SK-MEL-5 (cell line): Measurements from ENCODE around the gene ATXN10. TPM values are rescaled to one million over a fixed set of nuclear protein-coding genes. Genes with fewer than 3 reads are reported as not detected.
"Not testable (repeated sequence)": the region's sequence is repeated elsewhere in the genome, so short reads cannot be mapped to it uniquely, and the experiment has no call there.

Experiments used
- DNase-seq: peaks from one replicate; pipeline ENCODE4 v3.0.0-alpha.2; 2016; ENCODE audit warnings: low read depth, low spot score
- in situ Hi-C: cut with HindIII; loops from 2 replicates; pipeline ENCODE4 v1.10.0; 2016; ENCODE audit warnings: low sequenced_read_pairs, high pct_unique_total_duplicates, low pct_unique_long_range_greater_than_20kb
- total RNA-seq: library from RNA; depleted of rRNA; stranded (reverse); fragments of >200 nt; shearing (Covaris generic); gene quantifications from 2 replicates; pipeline ENCODE4 v1.2.3, GENCODE V29; 2014

ATXN10 gene
- total RNA-seq, 1 experiment from 2014 or later, result 52.7 TPM

DNA sequence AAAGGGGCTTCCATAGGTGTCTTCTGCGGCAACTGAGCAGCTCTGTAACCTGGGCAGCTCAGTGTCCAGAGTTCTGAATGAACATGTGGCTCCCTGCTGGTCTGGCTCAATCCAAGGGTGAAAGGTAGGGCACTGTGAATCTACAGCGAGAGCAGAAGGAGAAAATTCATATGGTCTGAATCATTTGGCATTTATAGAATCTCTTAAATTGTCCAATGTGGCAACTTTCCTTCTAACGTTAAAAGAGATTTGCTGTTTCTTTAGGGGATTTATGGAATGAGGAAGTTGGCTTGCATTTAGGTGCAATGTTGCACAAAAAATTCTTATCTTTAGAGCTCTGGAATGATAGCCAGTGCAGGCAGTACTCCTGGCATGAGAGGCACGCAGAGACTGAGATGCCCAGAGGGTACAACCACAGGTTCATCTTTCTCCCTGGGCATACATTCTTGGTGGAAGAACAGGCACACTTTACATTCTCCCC is 17.0 kb downstream of the ATXN10 start:
- in situ Hi-C loops, result no loop called here
- no peak for DNase-seq

DNA sequence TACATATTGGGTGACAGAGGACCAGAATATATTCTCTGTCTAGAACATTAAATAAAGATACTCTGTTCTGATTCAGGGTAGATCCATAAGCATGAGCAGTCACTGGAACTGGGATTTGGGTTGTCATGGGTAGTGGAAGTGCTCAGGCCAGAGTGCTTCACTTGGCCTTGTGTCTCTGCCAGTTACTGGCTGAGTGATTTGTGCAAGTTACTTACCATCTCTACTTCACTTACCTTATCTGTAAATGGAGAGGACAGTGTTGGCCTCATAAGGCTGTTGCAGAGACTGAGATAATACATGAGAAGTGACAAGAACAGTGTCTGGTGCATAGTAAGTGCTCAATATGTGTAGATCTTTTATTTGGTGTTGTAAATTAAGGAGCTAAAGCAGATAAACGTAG is 17.6 kb downstream of the ATXN10 start:
- in situ Hi-C loops, result no loop called here
- DNase-seq, result no peak

DNA sequence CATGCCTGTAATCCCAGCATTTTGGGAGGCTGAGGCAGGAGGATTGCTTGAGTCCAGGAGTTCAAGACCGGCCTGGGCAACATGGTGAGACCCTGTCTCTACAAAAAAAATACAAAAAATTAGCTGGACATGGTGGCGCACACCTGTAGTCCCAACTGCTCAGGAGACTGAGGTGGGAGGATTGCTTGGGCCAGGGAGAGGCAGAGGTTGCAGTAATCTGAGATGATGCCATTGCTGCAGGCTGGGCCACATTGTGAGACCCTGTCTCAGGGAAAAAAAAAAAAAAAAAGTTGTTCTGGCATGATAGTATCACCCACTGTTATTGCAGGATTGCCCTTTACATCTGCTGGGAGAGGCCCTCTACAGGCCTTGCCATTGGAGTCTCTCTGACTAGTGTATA is 18.4 kb downstream of the ATXN10 start:
- in situ Hi-C loops, result no loop called here
- DNase-seq, result no peak

DNA sequence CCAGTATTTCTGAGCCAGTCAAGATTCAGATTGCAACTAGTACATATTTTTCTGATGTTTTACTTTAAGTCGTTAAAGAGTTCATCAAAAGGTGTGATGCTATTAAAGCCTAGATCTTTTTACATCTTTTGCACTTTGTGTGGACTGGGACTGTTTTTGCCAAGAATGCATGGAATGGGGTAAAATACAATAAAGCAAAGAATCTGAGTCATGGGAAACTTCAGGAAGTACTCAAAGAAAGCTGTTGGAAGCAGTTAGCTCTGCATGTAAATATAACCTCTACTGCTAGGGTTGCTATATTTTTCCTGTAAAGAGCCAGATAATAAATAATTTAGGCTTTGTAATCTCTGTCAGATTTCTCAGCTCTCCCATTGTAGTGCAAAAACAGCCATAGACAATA is 20.9 kb downstream of the ATXN10 start:
- in situ Hi-C loops, result no loop called here
- DNase-seq, result no peak

DNA sequence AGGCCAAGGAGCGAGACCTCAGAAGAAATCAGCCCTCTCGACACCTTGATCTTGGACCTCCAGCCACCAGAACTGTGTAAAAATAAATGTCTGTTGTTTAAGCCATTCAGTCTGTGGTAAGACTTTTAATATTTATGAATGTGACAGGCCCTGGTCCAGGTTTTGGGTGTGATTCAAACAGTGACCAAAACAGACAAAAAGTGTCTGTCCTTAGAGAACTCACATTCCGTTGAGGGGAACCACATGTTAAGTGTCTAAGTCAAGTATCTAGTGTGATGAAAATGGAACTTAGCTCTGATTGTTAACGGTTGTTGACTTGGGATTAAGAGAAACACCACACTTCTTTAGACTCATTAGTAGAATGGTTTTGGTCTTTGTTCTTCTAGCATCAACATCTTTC is 22.2 kb downstream of the ATXN10 start:
- DNase-seq, result no peak
- in situ Hi-C loops, result no loop called here

DNA sequence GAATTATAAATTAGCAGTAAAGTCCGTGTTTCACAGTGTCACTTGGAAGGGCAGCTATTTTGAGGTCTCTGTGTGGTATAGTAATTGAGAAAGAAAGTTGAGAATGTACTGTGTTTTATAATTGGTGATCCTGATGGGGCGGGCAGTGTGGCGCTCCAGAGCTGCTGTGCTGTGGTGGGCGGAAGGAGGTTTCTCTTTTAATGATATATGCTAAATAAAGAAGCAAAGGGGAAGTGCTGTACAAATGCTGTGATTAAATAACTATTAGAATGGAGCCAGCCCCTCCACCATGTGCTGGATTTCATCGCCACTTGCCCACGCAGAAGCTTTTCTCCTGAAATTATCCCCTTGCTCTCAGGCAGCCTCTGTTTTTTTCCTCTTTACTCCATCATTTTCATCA is 24.6 kb downstream of the ATXN10 start:
- DNase-seq, result no peak
- in situ Hi-C loops, result no loop called here

DNA sequence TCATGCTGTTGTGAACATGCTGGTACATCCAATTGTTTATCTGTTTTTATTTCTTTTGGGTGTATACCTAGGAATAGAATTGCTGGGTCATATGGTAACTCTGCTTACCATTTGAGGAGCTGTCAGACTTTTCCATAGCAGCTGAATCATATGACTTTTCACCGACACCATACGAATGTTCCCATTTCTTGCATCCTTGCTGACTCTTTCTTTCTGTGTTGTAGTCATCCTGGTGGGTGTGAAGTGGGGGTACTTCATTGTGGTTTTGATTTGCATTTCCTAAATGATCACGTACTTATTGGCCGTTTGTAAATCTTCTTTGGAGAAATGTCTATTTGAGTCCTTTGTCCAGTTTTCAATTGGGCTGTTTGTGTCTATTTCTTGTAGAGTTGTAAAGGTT is 26.5 kb downstream of the ATXN10 start:
- in situ Hi-C loops, result no loop called here
- no peak for DNase-seq

DNA sequence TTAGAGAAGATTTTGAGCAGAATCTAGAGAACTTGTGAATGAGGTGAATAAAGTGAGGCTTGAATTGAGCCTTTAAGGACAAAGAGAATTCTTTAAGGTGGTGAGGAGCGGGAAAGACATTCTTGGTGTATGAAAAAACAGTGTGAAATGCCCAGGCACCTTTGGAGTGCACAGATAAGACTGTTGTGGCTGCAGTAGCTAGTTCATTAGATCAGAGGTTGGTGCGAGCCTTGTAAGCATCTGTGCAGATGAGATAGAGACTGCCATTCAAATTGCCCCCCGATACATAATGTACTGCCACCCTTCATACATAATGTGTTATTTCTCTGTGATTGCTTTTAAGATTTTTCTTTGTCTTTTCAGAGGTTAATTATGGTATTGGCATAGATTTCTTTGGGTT is 31.3 kb downstream of the ATXN10 start:
- in situ Hi-C loops, result no loop called here
- no peak for DNase-seq

DNA sequence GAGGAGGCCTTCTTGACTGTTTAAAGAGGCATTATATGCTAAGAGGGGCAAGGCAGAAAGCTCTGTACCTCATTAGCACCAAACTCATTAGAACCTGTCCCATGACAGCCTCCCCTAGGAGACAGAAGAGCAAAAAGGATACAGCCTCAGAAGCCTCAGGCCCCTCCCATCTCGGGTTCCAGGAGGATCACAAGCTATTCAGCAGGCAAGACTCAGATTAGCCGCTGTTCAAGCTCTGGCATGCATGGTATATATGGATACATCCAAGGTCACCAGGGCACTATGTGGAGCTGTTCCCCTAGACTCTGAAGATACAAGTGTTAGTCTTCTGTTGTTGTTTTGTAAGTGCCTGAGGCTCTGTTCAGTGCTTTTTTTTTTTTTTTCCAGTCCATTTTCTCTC is 32.1 kb downstream of the ATXN10 start:
- in situ Hi-C loops, result no loop called here
- DNase-seq, result peak; percentile 30

DNA sequence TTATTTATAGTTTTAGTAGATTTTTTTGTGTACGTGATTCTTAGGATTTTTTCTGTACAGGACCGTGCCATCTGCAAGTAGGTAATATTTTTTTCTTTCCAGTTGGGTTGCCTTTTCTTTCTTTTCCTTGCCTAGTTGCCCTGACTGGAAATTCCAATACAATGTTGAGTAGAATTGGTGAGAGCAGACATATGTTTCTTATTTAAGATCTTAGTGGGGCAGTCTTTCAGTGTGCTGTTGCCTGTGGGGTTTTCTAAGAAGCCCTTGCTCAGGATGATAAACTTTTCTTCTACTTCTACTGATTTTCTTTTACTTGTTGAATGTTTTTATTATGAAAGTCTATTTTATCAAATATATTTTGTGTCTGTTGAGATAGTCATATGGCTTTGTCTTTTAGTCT is 33.0 kb downstream of the ATXN10 start:
- no peak for DNase-seq

DNA sequence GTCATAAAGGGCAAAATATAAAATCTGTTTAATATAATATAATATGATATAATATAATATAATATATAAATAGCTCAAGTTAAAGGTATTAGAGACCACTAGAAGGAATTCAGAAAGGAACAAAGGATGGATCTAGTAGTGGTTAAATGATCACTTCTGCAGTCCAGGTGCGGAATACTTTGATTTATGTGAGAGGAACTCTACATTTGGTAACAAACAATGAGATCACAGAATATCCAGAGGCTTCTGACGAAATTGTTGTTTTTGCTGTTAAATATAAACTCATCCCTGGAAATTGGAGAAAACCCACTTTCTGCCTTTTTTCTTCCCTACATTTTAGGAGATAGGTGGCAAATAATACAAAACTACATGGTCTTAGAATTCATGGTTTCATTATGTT is 36.0 kb downstream of the ATXN10 start:
- no peak for DNase-seq
- in situ Hi-C loops, result no loop called here

More for the DNA sequence above, 33.0 kb downstream of the ATXN10 start:
- in situ Hi-C loops, result no loop called here

DNA sequence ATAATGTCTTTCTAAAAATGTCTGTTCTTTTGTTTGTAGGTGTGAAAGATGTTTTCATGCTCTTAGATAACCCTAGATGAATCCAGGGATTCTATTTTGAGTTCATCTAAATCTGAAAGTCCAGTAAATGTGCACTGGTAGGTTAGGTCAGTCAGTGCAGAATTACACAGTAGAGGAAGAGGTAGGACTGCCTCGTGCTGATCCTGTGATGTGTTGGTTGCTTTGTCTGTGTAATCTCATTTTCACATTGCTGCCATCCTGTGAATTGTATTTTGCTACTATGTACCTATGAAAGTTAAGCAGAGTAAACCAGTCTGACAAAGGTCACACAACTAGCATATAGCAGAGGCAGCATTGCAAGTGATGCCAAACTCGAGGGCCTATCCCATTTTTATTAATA is 36.5 kb downstream of the ATXN10 start:
- DNase-seq, result no peak
- in situ Hi-C loops, result no loop called here

DNA sequence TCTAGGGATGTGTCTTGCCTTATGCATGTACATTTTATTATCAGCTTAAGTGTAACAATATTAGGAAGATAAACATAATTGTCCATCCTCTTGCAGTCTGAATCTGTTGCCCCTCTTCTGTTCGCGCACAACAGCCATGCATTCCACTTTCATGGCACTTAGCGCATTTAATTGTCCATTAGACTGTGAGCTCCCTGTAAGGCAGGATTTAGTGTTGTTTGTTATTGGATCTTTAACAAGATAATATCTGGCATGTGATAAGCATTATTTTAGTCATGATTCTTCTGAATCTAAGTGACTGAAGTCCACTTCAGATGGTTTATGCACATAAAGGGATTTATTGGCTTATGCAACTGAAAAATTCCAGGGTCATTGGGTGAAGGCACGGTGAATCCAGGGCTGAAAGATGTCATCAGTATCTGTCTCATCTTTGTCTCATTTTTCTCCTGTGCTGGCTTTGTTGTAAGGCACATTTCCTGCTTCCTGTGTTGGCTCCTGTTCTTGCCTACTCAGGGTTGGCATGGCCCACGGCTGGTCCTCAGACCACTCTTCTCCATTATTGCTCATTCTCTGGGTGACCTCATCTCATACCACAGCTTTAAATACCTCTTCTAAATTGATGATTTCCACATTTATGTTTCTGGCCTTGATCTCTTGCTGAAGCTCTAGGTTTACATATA is 37.6 kb downstream of the ATXN10 start:
- in situ Hi-C loops, result no loop called here
- no peak for DNase-seq

DNA sequence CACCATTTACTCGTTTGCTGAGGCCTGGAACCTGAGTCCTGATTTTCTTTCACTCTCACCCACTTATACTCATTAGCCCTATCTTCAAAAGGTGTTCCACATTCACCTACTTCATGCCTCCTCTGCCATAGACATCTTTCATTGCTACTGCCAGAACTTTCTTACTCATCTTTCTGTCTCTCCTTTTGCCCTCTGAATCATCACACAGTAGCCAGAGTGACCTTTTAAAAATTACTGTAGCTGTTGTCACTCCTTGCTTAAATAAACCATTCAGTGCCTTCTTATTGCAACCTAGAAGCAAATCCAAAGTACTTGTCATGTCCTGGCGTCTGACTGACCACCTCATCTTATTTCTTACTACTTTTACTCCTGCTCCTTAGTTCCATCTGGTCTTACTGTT is 38.2 kb downstream of the ATXN10 start:
- in situ Hi-C loops, result no loop called here
- no peak for DNase-seq

DNA sequence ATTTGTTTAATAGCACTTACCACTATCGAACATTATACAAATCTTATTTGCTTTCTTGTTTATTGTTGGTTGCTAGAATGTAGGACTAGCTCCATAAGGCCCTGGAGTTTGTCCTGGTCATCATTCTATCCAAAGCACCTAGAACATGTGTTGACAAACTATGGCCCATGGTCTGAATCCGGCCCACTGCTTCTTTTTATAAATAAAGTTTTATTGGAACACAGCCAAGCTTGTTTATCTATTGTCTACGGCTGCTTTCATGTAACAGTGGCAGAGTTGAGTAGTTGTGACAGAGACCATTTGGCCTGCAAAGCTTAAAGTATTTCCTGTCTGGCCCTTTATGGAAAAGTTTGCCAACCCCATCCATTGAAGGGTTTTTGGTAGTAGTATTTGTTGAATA is 38.8 kb downstream of the ATXN10 start:
- no peak for DNase-seq
- in situ Hi-C loops, result no loop called here

DNA sequence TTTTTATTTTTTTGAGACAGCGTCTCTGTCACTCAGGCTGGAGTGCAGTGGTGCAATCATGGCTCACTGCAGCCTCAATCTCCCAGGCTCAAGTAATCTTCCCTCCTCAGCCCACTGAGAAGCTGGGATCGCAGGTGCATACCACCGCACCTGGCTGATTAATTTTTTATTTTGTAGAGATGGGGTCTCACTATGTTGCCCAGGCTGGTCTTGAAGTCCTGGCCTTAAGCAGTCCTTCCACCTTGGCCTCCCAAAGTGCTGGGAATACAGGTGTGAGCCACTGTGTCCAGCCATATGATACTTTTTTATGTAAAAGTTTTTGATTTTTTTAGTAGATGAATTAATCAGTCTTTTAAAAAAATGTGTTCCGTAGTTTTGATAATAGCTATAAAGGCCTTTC is 42.8 kb downstream of the ATXN10 start:
- in situ Hi-C loops, DNase-seq: not testable (repeated sequence)

DNA sequence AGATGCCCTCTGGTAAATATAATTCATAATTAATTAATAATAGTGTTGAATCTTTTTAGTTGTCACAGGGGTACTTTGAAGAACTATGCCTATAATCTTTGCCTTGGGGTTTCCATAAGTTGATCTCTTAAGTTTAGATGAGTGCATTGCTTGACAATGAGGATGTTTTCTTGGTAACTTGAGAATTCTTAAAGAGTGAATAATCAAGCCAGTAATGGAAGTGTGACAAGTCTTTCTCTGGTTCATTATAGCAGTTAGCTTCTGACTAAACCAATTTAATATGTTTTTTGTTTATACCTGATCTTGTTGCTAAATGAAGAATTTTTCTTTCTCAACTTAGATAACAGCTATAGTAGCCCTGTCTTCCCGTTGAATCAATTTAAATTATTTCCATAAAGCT is 46.2 kb downstream of the ATXN10 start:
- in situ Hi-C loops, result no loop called here
- DNase-seq, result no peak

DNA sequence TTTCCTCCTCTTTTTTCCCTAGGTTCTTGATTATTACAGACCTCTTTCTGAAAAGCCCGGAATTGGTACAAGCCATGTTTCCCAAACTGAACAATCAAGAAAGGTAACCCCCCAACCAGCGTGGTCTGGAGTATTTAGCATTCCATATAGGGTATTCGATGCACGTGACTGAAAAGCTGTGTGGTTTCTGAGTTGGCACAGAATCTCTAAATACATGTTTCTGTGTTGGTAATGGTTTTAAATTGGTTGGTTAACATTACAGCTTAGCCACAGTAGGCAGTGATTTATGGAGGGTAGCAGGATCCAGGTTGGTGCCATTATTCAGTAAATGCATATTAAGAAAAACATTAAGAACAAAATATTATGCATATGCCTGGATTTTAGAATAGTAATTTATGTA is 46.8 kb downstream of the ATXN10 start:
- in situ Hi-C loops, result no loop called here
- no peak for DNase-seq

DNA sequence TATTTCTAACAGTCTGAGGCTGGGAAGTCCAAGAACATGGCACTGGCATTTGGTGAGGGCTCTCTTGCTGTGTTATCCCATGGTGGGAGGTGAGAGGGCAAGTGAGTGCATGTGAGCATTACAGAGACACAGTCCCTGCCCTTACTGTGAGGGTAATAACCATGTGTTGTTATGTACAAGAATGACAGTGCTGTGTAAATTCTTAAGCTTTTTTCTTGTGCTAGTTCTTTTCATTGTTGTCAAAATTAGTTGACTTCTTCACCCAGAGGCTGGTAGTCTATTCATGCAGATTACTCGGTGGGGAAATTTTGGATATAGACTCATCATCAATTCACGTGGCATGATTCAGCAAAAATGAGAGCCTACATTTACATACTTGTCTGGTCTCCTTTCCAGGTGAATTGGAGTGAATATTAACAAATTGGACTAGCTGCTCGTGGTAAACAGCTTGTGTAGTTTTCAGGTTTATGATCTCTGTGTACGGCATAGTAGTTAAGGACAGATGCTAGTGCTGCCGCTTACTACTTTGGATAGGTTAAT is 49.3 kb downstream of the ATXN10 start:
- in situ Hi-C loops, result no loop called here
- no peak for DNase-seq

DNA sequence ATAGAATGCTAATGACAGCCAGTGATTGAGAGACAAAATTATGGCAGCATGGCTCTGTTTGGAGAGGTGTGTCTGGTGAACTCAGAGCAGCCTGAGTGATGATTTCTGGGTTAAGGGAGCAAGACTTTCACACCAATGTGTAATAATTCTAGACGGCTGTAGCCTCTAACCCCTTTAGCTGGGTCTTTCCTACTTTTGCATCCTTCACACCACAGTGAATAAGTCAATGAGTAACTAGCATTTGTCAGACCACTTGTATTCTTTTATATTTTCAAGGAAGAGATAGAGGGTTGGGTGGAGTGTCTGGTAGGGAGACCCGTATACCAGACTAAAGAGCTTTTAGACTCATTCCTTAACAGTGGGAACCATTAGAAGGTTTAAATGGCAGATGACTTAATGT is 50.4 kb downstream of the ATXN10 start:
- in situ Hi-C loops, result no loop called here

More for the DNA sequence above, 50.4 kb downstream of the ATXN10 start:
- no peak for DNase-seq
